GM12875 (cell line): ENCODE data around the gene RPS2.

Experiments
- H3K4me3 ChIP-seq: one replicate; pipeline ENCODE4 v1.5.1; 2011; ENCODE audit warnings: low read depth, low read length, control low read depth
- CTCF ChIP-seq: IDR thresholded peaks from 2 replicates; pipeline ENCODE4 v1.5.1; 2011; ENCODE audit warnings: low read depth, mild to moderate bottlenecking, control low read depth, inconsistent platforms, low read length, moderate library complexity, borderline replicate concordance; ENCODE audit not compliant: insufficient read depth

RPS2 gene

DNA sequence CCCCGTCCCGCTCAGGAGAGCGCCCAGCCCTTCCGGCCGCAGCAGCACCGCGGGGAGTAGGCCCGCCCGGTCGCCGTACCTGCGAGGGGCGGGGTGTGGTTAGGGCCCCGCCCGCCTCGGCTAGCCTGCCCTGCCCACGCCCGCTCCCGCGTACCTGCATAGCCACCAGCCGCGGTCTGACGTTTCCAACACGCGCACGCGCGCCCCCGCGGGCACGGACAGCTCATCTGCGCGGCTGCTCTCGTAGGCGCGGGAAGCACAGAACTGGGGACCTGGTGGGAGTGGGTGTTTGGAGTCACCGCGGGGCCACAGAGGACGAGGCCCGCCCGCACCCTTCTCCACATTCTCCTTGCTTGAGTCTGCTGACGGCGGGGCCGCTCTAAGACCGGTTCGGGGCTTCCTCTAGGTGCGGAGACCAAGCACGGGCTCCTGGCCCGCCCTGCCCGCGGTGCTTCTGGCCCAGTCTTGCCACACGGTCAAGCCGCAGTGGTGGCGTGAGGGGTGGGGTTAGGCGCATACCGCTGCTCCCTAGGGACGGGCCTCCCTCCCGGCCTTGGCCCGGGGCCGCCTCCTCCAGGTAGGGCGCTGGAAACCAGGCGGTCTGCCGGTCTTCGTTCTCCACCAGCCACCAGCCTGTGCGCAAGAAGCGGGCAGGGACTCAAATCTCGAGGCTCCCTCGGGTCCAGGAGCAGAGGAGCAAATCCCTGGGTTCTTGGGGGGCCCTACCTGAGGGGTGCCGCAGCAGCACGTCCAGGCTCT, 14.8 kb upstream of the RPS2 start:
- H3K4me3 ChIP-seq: no peak overlapping the region
- TF ChIP-seq CTCF: no peak

DNA sequence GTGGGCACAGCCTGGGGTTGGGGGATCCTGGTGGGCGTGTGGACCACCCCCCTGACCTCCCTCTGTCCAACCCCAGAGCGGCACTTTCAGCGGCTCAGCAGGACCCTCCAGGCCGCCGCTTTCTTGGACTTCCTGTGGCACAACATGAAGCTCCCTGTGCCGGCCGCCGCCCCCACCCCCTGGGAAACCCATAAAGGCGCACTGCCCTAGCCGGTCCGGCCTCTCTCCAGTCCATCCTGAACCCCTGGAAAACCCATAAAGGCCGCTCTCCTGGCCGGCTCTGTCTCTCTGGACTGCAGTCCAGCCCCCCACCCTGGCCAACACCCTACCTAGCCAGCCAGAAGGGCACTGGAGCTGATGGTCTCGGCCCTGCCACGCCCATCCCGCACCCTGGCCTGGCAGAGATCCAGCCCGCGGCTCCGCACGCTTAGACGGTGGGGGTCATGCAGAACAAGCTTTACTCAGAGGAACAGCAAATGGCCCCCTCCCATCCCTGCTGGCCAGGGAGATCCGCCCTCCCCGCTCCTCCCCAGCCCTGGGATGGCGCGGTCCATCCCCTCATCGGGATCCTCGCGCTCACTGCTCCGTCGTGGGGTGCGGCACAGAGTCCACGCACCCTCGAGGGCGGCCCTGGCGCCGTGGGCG, 14.0 kb upstream of the RPS2 start:
- H3K4me3 ChIP-seq: no peak overlapping the region
- TF ChIP-seq CTCF: no peak

GRCh38 chr16:1977875-1978268, 13.2 kb upstream of the RPS2 start:
- no peak for TF ChIP-seq CTCF
- H3K4me3 ChIP-seq: no peak overlapping the region

- no peak for TF ChIP-seq CTCF
- H3K4me3 ChIP-seq: no peak overlapping the region
Measured at GRCh38 chr16:1976951-1977874, 12.6 kb upstream of the RPS2 start.

DNA sequence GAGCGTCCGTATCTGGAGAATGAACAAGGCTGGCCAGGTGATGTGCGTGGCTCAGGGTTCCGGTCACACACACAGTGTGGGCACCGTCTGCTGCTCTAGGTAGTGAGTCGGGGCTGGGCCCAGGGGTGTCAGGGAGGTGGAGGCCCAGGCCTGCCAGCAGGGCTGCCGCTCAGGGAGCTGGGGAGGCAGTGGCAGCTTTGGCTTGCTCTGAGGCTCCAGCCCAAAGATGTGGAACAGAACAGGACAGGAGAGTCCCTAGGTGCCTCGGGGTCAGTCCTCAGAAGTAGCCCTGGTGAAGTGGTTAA, 11.5 kb upstream of the RPS2 start:
- H3K4me3 ChIP-seq: no peak overlapping the region
- TF ChIP-seq CTCF: no peak

DNA sequence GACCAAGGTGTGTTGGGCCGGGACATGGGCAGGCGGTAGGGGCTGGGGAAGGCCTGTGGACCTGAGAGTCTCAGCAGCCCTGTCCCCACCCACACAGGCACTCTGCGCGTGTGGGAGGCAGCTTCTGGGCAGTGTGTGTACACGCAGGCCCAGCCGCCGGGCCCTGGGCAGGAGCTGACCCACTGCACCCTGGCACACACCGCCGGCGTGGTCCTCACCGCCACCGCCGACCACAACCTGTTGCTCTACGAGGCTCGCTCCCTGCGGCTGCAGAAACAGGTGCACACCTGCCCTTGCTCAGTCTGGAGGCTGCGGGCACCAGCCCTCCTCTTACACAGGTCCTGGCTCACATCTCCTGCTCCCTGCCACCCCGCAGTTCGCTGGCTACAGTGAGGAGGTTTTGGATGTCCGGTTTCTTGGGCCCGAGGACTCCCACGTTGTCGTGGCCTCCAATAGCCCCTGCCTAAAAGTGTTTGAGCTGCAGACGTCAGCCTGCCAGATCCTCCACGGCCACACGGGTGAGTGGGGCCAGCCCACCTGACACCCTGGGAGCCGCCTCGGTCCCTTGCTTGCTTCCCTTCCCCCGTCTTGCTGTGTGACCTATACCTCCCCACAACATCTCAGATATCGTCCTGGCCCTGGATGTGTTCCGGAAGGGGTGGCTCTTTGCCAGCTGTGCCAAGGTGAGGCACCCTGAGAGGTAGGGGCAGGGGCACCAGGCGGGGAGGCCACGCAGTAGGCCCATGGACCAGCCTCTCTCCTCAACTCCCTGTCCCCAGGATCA, 11.0 kb upstream of the RPS2 start:
- no peak overlapping the region for H3K4me3 ChIP-seq
- no peak for TF ChIP-seq CTCF
